Ramos (cell line): ENCODE results near the gene RINL.

Experiments
- in situ Hi-C: fragments of 300-500 bp; cut with MboI; formaldehyde crosslinking; loops from one replicate; pipeline ENCODE4 v1.14.3; 2022; ENCODE audit warnings: low sequenced_read_pairs; ENCODE audit not compliant: unreplicated experiment

Gene RINL

DNA sequence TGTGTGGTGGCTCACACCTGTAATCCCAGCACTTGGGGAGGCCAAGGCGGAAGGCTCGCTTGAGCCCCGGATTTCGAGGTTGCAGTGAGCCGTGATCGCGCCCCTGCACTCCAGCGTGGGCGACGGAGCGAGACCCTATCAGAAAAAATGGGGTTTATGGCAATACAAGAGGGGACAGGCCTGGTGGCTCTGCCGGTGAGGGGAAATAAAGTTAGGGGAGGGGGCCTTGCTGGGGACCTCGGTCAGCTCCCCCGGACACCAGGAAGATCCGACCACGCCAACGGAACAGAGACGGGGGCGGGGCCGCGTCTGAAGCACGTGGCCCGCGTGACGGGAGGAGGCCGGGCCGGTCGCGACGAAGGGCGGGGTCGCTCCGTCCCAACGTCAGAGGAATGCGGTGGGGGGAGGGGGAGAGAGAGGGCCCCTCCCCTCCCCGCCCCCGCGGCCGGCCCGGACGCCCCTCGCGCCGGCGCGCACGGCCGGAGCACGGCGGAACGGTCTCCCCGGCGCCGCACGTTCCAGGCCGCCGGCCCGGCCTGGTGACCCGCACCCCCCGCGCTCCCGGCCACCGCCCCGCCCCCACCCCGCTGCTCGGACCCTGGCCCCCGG, 26.3 kb downstream of the RINL start:
- in situ Hi-C loops: loop anchor here (25.0 kb wide), 1 partner anchor 939 kb away; the partner anchor contains the start of genes SIPA1L3 and WDR87

- in situ Hi-C loops: loop anchor here (25.0 kb wide), 1 partner anchor 939 kb away; the partner anchor contains the start of genes SIPA1L3 and WDR87
Measured at GRCh38 chr19:38850976-38851621, 27.0 kb downstream of the RINL start.

DNA sequence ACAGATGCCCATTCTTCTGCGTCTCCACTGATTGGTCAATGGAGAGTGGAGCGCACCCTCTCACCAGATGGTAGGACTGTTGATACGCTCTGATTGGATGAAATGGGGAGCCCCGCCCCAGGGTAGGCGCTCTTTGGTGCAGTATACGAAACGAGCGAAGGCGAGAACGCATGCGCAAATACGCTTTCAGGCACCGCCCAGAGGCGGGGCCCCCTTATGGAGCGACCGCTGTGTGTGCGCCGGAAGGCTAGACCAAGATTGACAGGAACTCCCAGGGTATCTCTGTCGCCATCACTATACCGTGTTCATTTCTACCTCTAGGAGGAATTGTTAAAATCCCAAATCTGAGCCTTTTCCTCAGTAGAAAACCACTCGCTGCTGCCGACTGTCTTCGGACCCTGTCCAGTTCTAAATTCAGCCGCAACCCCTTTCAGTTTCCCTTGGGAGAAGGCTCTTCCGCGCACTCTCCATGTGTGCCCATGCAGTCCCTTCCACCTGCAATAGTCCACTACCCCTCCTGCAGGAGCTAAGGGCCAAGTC, 27.6 kb downstream of the RINL start:
- in situ Hi-C loops: loop anchor here (25.0 kb wide), 1 partner anchor 938 kb away; the partner anchor contains the start of genes SIPA1L3 and WDR87

DNA sequence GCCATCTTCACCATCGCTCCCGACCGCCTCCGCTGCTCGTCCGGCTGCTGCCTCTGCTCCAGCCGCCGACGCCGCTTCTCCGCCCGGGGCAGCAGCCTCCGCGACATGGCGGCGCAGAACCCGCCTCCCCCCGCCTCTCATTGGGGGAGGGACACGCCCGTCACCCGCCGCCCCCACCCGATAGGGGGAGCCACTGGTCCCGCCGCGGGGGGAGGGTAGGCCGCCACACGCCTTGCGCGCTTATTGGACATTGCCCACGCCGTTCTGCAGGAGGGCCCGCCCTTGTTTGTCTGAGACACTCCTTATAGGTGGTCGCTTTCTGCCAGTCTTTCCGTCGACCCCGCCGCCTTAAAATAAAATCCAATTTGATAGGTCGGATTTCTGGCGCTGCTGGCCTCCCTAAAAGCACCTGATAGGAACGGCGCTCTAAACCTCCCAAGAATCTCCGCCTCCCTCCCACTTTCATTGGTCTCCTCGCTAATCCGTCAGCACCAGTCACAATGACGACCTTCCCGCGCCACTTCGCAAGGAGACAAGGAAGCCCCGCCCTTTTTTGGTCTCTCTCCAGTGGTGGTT, 28.1 kb downstream of the RINL start, which contains the start of gene HNRNPL:
Gene HNRNPL (minus strand): TSS at position 127 of the 576 bp plus-strand sequence. CDS start 20 bp downstream, at position 107.
- in situ Hi-C loops: loop anchor here (25.0 kb wide), 1 partner anchor 938 kb away; the partner anchor contains the start of genes SIPA1L3 and WDR87

GRCh38 chr19:38849147-38849859, 28.8 kb downstream of the RINL start:
- in situ Hi-C loops: no loop called here

DNA sequence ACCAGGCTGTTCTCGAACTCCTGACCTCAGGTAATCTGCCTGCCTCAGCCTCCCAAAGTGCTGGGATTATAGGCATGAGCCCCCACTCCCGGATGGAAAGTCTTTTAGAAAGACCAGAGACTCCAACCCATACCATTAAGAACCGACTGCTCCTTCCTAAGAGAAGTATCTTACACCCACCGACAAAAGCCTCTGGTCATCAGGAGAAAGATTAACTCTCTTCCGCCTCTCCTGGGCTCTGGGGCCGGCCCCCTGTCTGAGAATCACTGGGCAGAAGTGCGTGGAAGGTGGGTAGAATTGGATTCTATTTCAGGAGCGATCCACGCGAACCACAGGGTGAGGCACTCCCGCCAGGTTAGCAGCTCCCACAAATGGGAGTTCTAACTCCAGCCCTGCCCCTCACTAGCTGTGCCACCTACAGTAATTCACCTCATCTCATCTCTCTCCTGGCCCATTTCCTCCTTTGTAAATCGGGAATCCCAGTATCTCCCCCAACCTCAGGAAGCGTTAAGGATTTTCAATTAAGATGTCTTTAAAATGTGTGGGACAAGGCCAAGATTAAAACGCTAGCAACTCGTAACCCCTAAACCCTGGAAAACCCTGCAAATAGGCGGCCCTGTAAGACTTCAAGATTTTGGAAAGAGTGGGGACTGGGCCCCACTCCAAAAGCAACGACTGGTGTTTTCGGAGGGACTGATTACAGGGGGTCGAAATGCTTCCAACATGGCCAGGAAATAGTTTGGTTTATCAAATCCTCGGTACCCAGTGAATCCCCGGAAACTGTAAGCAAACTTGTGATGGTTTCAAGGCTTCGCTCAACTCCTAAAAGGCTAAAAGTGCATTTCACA, 29.6 kb downstream of the RINL start:
- in situ Hi-C loops: no loop called here

DNA sequence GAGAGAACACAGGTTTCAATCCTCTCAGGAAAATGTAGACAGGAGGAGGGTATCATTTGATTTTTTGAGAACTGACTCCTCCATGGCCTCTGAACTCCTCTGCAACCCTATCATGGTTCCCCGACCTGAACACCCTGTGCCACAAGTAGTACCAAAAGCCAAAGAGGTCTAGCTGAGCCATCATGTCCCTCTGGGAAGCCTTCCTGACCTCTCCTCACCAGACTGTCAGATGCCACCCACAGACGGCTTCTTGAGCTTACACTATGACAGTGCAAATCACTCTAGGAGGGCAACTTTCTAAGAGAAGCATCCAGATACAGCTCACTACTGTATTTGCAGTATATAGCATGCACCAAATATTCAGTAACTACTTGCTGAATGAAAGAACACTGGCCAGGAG, 32.0 kb downstream of the RINL start:
- in situ Hi-C loops: no loop called here

- in situ Hi-C loops: no loop called here
Measured at GRCh38 chr19:38845374-38846024, 32.6 kb downstream of the RINL start.

GRCh38 chr19:38844093-38844686, 33.9 kb downstream of the RINL start:
- in situ Hi-C loops: no loop called here

DNA sequence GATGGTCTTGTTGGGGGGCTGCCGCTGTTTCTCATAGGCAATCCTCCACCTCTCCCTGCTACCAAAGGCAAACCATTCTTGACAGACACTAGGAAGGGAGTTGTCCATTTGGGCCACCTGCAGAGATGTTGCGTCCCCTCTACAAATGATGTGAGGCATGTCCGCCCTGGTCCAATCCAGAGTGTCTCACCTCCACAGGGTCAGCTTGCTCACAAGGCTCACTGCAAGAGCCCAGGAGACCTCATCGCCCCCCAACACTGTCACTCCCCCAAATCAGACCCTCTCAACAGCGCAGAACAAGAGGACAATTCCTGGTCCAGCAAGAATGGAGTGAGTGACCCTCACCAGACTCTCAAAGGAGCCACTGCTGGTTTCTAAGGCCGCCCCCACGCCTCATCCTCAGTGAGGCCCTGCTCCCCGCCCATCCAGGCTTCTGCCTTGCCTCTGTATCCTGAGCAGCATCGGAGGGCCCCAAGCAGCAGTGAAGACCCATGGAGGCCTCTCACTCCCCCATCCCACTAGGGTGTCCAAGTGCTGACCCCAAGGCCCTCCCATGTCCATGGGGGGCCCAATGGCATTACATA, 34.8 kb downstream of the RINL start:
- in situ Hi-C loops: no loop called here

- in situ Hi-C loops: no loop called here
Measured at GRCh38 chr19:38842439-38843174, 35.5 kb downstream of the RINL start.

DNA sequence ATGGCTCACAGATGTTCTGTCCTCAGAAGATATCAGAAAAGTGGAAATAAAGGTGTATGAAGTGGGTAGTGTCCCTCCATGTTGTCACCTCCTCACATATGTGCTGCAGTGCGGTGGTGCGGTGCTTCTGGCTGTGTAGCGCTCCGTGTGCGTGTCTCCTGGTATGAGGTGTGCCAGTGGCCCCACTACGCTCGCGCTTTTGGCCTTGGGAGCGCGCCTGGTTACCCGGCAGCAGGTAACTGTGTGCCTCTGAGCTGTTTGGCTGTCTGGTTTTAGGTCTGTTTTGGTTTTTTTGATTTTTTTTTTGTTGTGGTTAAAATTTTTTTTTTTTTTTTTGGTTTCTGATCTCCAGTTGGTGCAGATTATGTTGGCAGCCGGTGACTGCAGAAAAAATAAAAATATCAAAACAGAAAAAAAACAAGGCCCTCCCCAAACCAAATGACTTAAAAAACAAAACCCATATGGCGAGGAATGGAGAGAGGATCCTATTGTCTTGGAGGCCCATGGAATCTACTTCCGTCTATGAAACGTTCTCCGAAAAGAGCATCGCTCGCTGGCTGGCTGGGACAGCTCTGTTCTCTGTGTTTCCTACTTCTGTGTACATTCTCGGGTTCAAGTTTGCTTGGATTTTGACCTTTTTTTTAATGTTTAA, 36.2 kb downstream of the RINL start:
- in situ Hi-C loops: no loop called here

DNA sequence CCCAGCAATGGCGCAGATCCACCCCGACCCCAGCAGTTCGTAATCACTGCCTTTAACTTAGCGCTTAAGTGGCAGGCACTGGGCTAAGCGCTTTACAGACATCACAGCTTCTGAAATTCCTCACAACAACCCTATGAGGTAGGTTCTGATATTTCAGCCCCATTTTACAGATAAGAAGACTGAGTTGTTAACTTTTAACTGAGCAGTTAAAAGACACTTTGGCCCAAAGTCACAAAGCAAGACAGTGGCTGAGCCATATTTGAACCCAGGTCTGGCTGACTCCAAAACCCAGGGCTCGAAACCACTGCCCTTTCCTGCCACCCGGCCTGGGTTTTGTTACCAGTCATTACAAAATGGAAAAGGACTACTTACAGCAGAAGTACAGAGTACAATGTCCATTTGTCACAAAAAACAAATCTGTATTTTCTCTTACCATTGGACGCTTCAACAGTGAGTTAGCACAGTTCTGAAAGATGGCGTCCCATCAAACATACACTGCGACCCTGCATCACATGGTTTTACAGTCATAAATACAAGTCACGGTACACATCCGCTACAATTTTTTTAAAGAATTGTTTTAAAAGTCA, 36.8 kb downstream of the RINL start:
- in situ Hi-C loops: no loop called here

DNA sequence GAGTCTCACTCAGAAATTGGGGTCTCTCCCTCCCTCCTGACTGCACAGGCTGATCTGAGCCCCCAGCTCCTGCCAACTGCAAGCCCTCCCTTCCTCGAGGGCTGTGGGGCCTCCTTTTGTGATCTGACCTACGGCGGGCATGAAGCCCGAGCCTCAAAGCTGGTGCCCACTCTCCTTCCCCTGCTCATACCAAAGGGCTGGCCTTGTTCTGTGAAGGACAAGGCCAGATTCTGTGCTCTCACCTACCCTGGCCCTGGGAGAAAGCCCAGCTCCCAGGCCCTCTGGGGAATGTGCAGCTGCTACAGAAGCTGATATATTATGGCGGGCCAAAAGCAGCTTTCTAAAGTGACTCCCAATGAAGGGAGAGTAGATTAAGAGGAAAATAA, 37.5 kb downstream of the RINL start:
- in situ Hi-C loops: no loop called here

DNA sequence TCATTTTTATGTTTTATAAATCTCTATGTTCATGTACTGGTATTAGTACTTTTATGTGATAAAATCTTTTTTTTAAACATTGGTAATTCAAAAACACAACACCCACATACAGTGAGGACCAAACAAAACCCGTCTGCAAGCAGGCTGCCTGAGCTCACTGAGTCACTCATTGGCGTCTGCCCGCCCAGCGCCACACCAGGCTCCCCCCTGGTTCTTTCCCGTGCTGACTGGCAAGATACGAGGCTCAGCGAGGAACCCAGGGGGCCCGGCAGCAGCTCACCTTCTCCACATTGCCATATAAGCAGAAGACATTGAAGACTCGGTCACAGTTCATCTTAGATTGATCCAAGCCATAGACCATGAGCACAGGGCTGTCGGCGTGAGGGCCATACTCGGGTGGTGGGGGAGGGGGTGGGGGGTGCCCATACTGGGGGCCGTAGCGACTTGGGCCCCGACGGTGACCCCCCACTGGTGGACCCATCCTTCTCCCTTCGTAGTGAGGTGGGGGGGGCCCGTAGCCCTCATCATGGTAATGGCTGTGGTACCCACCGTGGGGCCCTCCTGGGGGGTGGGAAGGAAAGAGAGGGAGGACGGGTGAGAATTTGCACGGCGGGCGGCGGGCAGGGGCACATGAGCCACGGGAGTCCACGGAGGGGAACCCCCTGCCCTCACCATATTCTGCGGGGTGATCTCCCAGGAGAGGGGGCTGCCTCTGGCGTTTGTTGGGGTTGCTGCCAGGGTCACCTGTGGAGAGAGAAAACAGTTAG, 38.1 kb downstream of the RINL start:
- in situ Hi-C loops: no loop called here
